IPS-NIHi7 (cell line): Measurements from ENCODE around the gene LRSAM1.
A peak's percentile ranks its signal among the peaks of the same experiment; 100 is the strongest.

Experiments used
- DNase-seq: peaks from one replicate; pipeline ENCODE4 v3.0.0; 2012; ENCODE audit warnings: mixed read lengths; ENCODE audit errors: extremely low spot score

Gene LRSAM1

GRCh38 chr9:127496974-127497373, 45.7 kb downstream of the LRSAM1 start:
- DNase-seq: no peak

DNA sequence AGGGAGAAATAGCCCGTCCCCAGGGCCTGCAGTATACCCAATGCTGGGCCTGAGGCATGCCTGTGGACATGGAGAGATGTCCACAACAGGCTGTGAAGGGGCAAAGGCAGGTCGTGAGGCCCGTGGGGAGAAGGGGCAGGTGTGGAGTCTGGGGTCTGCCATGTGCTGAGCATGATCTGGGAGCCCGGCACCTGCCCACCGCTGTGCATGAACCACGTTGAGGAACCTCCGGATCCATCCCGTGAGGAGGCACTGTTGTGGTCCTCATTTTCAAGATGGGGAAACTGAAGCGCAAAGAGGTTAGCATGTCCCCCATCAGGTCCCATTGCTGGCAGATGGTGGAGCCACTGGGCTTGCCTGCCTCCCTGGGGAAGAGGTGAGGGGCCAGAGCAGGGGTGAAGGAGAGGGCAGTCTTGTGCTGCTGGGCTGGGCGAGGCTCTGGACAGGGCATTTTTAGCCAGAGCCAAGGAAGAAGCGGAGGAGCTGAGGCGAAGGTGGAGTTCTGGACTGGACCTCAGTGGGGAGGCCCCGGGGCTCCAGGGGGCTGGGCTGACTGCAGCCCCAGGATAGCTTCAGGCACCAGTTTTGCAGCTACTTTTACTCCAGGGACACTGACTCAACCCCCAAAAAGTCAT, 46.5 kb downstream of the LRSAM1 start:
- DNase-seq: no peak

DNA sequence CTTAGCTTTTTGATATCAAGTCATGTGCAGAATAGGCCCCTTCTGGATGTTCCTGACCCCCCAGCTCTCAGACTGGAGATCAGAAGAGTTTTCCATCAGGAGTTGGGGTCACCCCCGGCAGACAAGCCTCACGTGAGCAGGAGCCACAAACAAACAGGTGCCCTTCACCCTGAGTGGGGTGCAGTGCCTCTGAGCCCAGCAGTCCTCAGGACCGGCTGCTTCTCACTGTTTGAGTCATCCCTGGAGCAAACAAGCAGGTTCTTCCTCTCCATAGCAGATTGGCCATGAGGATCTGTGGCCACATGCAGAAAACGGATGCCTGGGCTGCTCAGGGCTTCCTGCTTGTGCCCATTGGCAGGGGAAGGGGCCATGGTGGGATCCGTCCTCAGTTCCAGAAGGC, 47.0 kb downstream of the LRSAM1 start:
- DNase-seq: no peak

DNA sequence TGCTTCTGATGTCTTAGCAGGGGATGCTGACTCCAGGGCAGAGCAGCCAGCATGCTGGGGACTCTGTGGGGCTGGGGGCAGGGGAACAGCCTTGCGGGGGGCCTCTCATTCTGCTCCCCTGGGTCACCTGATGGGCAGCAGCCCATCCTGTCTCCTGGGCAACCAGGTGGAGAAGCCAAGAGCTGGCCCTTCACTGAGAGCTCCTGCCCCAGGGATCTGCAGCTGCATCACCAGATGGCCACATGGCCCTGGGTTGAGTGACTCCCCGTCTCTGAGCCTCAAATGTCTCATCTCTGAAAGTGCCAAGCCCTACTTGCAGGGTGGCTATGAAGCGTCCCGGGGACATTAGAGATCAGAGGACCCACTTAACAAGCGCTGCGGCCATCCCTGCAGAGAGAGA, 49.1 kb downstream of the LRSAM1 start:
- no peak for DNase-seq

DNA sequence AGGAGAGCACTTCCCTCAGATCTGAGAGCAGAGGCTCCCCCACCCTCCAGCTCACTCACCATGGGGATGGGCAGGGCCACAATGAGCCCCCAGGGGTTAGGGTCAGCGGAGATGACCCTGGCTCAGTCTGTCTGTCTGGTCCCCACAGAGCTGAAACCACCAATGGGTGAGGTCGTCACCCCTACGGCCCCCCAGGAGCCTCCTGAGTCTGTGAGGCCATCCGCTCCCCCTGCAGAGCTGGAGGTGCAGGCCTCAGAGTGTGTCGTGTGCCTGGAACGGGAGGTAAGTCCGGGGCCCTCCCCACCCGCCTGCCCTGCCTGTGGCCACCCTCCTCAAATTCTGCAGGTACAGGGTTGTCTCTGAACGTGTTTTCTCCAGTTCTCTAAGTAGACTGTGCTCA, 49.6 kb downstream of the LRSAM1 start:
- no peak for DNase-seq

GRCh38 chr9:127501821-127502343, 50.6 kb downstream of the LRSAM1 start:
- no peak for DNase-seq

DNA sequence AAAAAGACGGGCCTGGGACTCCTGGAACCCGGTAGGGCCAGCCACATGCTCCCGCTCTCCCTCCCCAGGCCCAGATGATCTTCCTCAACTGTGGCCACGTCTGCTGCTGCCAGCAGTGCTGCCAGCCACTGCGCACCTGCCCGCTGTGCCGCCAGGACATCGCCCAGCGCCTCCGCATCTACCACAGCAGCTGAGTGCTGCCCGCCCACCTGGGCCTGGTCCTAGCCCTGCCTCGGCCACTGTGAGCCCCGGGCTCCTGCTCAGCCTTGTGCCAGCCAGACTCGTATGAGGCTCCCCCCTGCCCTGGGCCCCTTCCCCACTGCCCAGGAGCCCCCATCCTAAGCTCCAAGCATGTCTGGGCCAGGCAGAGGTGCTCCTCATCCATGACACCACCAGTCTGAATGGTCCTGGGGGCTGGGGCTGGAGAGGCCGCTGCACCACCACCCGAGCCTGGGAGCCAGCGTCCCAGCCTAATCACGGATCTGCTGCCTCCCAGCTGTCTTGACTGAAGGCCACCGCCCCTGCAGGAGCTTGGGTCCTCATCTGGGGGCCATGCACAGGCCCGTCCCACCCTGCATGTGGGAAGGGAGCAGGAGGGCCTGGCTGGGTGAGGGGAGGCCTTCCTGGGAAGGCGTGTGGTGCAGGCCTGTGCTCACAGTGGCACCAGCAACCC, 51.5 kb downstream of the LRSAM1 start:
- DNase-seq: no peak

GRCh38 chr9:127503379-127503921, 52.1 kb downstream of the LRSAM1 start:
- DNase-seq: no peak

DNA sequence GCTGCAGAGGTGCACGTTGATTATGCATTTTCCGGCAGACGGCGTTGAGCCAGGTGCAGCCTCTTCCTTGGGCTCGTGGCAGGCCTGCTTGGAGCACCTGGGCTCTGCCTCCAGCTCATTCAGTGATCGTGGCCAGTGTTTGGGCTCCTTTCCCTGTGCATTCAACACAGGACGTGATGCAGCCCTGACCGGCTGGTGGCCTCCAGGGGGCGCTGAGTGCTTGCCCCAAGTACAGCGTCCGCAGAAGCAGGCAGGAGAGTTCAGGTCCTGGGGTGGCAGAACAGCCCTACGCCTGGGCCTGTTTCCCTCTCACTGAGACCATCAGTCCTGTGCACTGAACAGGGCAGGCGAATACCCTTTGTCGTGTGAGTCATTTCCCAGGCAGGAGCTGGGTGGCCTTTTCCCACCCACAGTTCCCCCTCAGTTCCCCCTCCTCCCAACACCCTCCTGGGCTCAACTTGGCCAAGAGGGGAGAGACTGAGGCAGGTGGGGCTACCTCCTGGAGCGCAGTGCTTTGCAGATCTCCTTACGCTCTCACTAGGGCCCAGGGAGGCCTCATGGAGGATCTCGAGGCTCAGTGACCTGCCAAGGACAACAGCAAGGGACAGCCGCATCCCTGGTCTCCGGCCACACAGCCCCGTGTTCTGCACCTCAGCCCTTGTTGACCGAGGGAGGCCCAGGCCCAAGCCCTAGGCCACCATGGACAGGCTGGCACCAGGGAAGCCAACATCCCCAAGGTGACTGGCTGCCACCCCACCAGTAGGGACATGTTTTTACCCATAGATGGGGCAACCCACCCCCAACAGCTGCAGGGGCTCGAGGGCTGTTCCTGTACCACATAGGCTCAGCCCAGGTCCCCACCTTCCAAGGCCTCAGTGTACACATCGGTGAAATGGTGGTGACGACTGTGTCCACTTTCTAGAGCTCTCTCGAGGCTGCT, 52.9 kb downstream of the LRSAM1 start:
- DNase-seq: peak; percentile 87

GRCh38 chr9:127504887-127505251, 53.6 kb downstream of the LRSAM1 start:
- DNase-seq: no peak

- peak; percentile 68 for DNase-seq
These were observed 54.2 kb downstream of the LRSAM1 start for GRCh38 chr9:127505396-127506116.

DNA sequence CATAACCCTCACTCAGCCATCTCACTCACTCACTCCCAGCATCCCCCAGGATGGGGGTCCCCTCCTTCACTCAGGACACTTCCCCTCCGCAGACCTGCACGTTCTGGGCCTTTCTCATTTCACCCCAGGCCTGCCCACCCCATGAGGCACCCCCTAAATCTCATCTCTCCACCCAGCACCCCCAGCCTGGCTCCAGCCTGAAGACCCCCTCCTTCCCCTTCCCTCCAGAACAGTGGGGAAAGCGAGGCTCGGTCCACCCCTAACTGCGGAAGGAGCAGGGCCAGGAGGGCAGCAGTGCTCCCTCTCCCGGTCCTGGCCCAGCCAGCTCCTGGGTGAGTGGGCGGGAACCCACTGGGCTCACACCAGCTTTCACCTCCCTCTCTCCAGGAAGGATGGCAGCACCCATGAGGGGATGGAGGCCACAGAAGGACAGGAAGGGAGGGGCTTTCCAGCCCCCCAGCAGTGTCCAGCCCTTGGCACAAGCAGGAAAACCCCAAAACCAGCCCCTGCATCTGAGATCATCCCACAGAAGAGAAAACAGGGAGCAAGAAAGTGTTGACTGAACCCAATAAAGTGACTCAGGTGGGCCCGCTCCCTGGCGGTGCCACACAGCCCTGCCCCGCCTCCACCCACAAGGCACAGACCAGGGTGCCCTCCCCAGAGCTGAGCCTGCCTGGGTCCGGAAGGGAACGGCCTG, 55.0 kb downstream of the LRSAM1 start:
- no peak for DNase-seq

- no peak for DNase-seq
These were observed 55.8 kb downstream of the LRSAM1 start for GRCh38 chr9:127506814-127507750.

DNA sequence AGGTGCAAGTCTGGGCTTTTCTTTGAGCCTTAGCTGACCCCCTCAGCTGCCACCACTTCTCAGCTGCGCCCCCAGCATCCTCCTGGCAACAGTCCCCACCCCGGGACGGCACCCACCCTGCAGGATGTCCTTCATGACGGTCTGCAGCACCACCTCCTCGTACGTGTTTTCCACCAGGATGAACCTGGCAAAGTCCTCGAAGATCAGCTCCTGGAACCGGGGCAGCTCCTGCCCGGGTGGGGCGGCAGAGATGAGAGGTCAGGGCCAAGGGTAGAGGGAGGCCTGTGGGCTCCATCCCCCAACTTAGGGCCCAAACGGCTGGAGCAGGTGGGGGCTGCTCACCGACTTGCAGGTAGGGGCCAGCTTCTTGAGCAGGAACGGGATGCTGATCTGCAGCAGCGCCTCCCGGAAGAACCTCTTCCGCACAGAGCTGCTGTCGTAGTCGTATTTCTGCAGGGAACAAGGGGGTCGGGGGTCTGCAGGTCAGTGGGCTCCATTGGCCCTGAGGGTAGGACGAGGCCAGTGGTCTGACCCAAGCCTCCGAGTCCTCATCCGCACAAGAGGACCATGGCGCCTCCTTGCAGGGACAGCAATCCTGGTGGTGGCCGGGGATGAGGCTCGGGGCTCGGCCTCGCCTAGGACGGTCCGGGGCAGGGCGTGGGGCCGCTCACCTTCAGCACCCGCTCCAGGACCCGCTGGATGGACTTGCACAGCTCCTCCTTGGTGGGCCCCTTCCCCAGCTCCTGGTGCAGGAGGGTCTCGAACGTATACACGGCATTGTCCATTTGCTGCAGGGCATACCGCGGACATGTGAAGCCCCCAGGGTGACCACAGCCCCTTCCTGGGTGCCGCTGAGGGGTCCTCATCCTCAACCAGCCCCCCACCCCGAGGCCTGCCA, 56.7 kb downstream of the LRSAM1 start:
- DNase-seq: no peak

DNA sequence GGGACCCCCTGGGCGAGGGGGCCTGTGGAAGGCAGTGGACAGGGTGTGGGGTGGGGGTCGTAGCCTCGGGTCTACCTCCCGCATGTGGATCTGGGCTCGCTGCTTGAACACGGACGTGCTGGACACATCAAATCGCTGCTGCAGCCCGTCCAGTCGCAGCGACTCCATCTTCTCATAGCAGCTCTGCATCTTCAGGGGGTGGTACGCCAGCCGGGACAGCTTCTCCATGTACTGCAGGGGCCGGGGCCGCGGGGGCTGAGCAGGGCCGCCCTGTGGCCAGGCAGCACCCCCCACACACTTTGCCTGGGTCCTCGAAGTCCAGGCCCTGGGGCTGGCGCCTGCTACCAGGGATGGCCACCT, 57.6 kb downstream of the LRSAM1 start:
- DNase-seq: no peak

DNA sequence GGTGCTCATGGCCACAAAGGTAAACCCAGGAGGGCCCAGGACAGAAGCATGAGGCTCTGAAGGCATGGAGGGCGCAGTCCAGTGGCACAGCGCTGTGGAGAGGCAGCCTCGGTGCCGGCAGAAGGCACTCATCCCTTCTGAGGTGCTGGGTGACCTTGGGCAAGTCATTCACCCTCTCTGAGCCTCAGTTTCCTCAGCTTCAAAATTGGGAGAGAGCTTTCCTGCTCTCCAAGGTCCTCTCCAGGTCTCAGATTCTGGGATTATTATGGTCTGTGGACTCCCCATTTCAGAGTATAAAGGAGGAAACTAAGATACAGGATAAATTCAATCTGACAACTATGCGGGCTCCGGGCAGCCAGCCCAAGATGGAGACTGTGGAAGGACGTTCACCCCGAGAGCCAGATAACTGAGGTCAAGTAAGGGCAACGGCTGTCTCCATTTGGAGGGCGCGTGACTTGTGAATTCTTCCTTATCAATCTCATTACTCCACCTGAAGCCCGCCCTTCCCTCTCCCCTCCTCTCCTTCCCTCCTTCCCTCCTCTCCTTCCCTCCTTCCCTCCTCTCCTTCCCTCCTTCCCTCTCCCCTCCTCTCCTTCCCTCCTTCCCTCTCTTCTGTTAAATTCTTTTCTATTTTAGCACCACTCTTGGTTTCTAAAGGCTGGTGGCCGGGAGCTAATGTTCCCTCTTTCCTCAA, 58.1 kb downstream of the LRSAM1 start:
- no peak for DNase-seq

- no peak for DNase-seq
These were observed 58.6 kb downstream of the LRSAM1 start for GRCh38 chr9:127509955-127510299.

DNA sequence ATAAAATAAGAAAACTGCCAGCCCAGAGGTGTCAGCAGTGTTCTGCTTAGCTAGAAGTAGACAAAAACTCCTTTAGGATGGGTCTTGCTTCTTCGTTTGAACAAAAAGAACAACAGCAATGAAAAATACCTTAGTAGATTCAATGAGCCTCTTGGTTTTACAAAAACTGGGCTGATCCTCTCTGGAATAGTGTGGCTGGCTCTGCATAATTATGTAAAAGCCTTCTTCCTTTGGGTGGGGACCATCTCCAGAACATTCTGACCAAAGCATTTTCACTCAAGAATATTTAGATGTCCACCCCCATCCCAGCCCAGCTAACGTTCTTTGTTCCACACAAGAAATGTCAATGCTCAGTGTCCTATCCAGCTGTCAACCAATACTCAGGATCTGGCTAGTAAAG, 63.2 kb downstream of the LRSAM1 start:
- DNase-seq: no peak
